Stomach (tissue), 4 donors: ENCODE measurements around the gene CREB5.

Source experiments
- CTCF ChIP-seq, 7 experiments: fragments of 450-650 bp in 4 of 7; fragments of 200-600 bp in 3 of 7; sonication (generic) in 3 of 7; IDR thresholded peaks; one replicate each; pipeline ENCODE4 v1.5.1; 2016 to 2019; ENCODE audit warnings: antibody characterized with exemption in 7 of 7, control low read depth in 2 of 7, mild to moderate bottlenecking in 1 of 7
- POLR2A ChIP-seq, 4 donors: fragments of 450-650 bp; IDR thresholded peaks; one replicate each; pipeline ENCODE4 v1.6.1; 2016; ENCODE audit warnings: antibody characterized with exemption in 4 of 4, control low read depth in 2 of 4, mild to moderate bottlenecking in 1 of 4, moderate library complexity in 1 of 4
- POLR2AphosphoS5 ChIP-seq, 3 donors: sonication (generic); formaldehyde crosslinking; IDR thresholded peaks; one replicate each; pipeline ENCODE4 v1.6.1; 2016; ENCODE audit warnings: antibody characterized with exemption in 3 of 3

GRCh38 chr7:28455486-28455885 lies 43.2 kb downstream of the CREB5 start:
- TF ChIP-seq CTCF (IDR thresholded peaks at IDR 0.05) (no peak), POLR2AphosphoS5 (IDR thresholded peaks at IDR 0.05) (no peak), POLR2A (IDR thresholded peaks at IDR 0.05) (no peak)
